Frontal cortex (tissue), 4 donors: ENCODE measurements around the gene CUX1. TPM values are rescaled to one million over a fixed set of nuclear protein-coding genes. Genes with fewer than 3 reads are reported as not detected.
"Not testable (repeated sequence)": the region's sequence is repeated elsewhere in the genome, so short reads cannot be mapped to it uniquely, and the experiment has no call there.

Experiments
- DNase-seq, 2 donors: peaks; one replicate each; pipeline ENCODE4 v3.0.0; 2012; ENCODE audit warnings: low spot score in 2 of 2
- FAIRE-seq: peaks from 2 replicates; lab custom pipeline; 2012; peaks lifted over from hg19 to GRCh38; lab: Jason Lieb, UNC
- total RNA-seq: library from RNA; depleted of rRNA; stranded (reverse); fragments of >200 nt; gene quantifications from one replicate; pipeline ENCODE4 v1.2.3, GENCODE V29; 2014
- donor health status: control.
- donor health status: control.
- donor health status: control.

Gene CUX1
- 23.6 TPM for total RNA-seq

GRCh38 chr7:101817471-101818286 is at the start of gene CUX1:
Gene CUX1 (plus strand): TSS chr7:101817626. CDS start chr7:101817640, 14 bp downstream.
- no peak for FAIRE-seq
- no peak for DNase-seq

DNA sequence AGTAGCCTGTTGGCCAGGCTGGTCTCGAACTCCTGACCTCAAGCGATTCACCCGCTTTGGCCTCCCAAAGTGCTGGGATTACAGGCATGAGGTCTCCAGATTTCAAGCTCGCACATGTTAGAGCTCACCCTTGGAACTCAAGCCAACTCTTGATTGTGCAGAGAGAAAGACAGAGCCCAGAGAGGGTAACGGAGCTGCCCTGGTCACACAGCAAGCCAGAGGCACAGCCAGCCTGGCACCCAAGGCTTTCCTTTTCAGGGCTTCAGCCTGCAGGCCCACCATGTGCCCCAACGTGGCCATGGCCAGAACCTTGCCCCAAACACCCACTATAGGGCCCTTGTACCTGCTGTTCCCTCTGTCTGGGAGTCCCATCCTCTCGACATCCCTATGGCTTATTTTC is 49.1 kb upstream of the CUX1 start:
- FAIRE-seq (no peak), DNase-seq (no peak)

GRCh38 chr7:101770466-101770865 is 47.0 kb upstream of the CUX1 start:
- FAIRE-seq (no peak), DNase-seq (no peak)

DNA sequence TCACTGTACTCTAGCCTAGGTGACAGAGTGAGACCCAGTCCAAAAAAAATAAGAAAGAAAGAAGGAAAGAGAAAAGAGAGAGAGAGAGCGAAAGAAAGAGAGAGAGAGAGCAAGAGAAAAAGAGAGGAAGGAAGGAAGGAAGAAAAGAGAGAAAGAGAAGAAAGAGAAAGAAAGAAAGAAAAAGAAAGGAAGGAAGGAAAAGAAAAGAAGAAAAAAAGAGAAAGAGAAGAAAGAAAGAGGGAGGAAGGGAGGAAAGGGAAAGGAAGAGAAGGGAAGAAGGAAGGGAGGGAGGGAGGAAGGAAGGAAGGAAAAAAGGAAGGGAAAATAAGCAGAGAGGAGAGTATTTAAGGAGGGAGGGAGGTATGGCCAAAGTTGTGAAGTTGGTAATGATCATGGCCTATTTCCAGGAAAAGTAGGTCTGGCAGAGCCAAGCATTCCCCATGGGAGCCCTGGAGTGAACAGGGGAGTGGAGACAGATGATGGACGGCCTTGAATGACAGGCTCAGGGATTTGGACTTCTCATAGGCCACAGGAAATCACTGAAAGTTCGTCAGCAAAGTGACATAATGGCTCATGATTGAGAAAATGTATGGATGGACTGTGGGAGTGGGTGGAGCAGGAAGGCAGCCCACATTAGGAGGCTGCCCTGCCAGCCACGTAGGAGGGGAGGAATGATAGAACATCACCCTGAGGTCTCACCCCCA is 44.8 kb upstream of the CUX1 start:
- no peak for FAIRE-seq

GRCh38 chr7:101775181-101775580 is 42.2 kb upstream of the CUX1 start:
- FAIRE-seq (no peak), DNase-seq (no peak)

More for the DNA sequence above, 44.8 kb upstream of the CUX1 start:
- DNase-seq = no peak

- FAIRE-seq = no peak
- DNase-seq = no peak
These were observed 39.3 kb upstream of the CUX1 start for GRCh38 chr7:101778026-101778580.

DNA sequence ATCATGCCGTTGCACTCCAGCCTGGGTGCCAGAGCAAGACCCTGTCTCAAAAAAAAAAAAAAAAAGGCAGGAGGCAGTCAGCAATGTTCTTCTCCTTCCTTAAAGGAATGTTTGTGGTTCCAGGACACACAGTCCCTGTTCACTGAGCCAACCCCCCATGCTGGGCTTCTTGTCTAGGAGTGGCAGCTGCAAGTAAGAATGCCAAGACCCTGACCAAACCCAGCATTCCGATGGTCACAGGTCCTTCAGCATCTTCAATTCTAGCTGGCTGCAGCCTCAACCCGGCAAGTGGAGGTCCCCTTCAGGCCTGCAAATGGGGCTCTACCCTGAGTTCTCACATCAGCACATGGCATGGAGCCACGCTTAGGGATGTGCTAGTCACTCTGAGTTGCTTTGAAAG is 38.2 kb upstream of the CUX1 start:
- DNase-seq (no peak), FAIRE-seq (no peak)

DNA sequence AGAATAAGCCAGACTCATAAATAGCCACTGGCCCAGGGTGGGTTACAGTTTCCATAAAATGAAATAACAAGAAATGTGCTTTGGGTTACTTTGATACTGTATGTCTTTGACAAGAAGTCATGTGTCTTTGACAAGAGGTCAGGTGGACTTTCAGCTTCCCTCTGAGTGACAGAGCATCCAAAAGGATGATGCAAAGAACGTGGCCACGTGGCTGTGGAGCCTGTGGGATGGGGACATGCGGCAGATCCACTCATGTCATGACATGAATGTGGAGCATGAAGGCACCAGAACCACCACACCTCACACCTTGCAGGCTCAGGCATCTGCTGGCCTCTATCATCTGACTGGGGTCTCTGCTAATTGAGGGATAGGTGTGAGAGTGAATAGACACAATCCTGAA is 37.1 kb upstream of the CUX1 start:
- FAIRE-seq = no peak
- DNase-seq = no peak

DNA sequence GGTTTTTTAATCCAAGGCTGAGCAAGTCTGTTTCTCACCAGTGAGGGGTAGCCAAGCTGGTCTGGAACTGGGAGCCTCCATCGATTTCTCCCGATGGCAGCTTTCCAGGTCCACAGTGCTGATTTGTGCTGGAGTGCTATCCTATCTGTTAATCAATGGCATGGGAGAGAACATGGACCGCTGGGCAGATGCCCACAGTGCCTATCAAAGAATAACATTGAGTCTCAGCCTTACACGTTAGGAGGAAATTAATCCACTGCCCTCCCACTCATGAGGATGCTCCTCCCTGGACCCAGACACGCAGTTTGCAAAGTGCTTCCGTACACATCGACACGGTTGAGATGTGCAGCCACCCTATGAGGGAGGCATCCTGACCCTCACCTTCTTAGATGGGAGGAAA is 36.0 kb upstream of the CUX1 start:
- FAIRE-seq = no peak

GRCh38 chr7:101782476-101782875 is 35.0 kb upstream of the CUX1 start:
- FAIRE-seq (no peak), DNase-seq (no peak)

More for the DNA sequence above, 36.0 kb upstream of the CUX1 start:
- no peak for DNase-seq

DNA sequence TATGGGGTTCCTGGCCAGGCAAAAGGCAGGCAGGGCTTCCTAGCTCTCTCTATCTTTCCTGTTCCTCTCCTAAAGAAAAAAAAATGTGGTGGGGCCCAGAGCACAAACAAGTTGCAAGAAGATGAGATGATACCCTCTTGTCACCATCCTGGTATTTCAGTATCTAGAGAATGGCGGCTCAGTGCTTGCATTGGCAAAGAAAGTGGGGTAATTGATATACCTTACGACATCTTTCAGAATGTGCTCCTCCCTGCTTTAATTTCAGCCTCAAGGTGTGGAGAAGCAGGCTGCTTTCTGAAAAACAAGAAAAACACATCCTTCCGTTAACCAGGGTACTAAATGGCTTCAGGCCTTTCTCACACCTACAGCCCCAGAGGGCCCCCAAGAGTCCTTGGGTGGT is 34.5 kb upstream of the CUX1 start:
- no peak for DNase-seq
- no peak for FAIRE-seq

- FAIRE-seq = no peak
- DNase-seq = no peak
These were observed 33.8 kb upstream of the CUX1 start for GRCh38 chr7:101783381-101784181.

- no peak for DNase-seq
- no peak for FAIRE-seq
These were observed 32.9 kb upstream of the CUX1 start for GRCh38 chr7:101784292-101785127.

- no peak for FAIRE-seq
- no peak for DNase-seq
These were observed 29.6 kb upstream of the CUX1 start for GRCh38 chr7:101787864-101788263.

DNA sequence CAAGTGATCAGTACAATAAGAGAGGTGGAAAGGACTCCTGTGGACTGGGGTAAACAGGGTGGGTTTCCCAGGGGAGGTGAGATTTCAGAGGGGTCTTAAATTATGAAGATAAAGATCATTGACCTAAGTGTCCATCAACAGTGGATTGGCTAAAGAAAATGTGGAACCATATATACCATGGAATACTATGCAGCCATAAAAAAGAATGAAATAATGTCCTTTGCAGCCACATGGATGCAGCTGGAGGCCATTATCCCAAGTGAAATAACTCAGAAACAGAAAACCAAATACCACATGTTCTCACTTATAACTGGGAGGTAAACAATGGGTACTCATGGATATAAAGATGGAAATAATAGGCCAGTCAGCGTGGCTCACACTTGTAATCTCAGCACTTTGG is 28.9 kb upstream of the CUX1 start:
- no peak for DNase-seq

GRCh38 chr7:101790566-101791293 is 26.7 kb upstream of the CUX1 start:
- FAIRE-seq (no peak), DNase-seq (no peak)

More for the DNA sequence above, 28.9 kb upstream of the CUX1 start:
- no peak for FAIRE-seq

- DNase-seq (no peak), FAIRE-seq (no peak)
These were observed 25.3 kb upstream of the CUX1 start for GRCh38 chr7:101792051-101792681.

GRCh38 chr7:101792682-101793071 is 24.7 kb upstream of the CUX1 start:
- DNase-seq, FAIRE-seq: not testable (repeated sequence)
